ENCODE results near the gene NEK8. TPM values are rescaled to one million over a fixed set of nuclear protein-coding genes. Genes with fewer than 3 reads are reported as not detected.

Gene NEK8
- total and polyA plus RNA-seq, 9 of the 15 experiments (the other 6 are each of a cell fraction or from before 2014, with no cell fraction given) = 0.98 to 16.6 (median 4.6) TPM

GRCh38 chr17:28725660-28726225 lies 2.8 kb upstream of the NEK8 start (continued):
- no peak for TF ChIP-seq CEBPZ (IDR thresholded peaks at IDR 0.05; ENCODE audit: borderline replicate concordance, low read depth, low read length)
- no peak for TF ChIP-seq ZBTB26 (CRISPR knock-in tag; IDR thresholded peaks at IDR 0.05)
- TF ChIP-seq SOX6 (IDR thresholded peaks at IDR 0.05) = peak; percentile 32; the same call in 1 of the 2 replicates
- TF ChIP-seq ZNF431 (CRISPR knock-in tag; IDR thresholded peaks at IDR 0.05) = no peak
- 0 out of 2 replicates have a peak, but pooled peaks have one; percentile 61 for TF ChIP-seq E2F5 (CRISPR knock-in tag; IDR thresholded peaks at IDR 0.05)
- TF ChIP-seq NR4A1 (CRISPR knock-in tag; IDR thresholded peaks at IDR 0.05) = no peak; the same call in 1 of the 2 replicates
- TF ChIP-seq NR4A1 (tag; IDR thresholded peaks at IDR 0.05) = peak; percentile 80
- TF ChIP-seq SRSF3 (IDR thresholded peaks at IDR 0.05; ENCODE audit: insufficient read depth, low read length) = 0 out of 2 replicates have a peak, but pooled peaks have one; percentile 29
- TF ChIP-seq ZNF197 (CRISPR knock-in tag; IDR thresholded peaks at IDR 0.05; ENCODE audit: low read depth) = no peak
- peak; percentile 94 for TF ChIP-seq PCBP1 (IDR thresholded peaks at IDR 0.05; ENCODE audit: low read depth, low read length, poor library complexity, severe bottlenecking)
- TF ChIP-seq NCOA4 (IDR thresholded peaks at IDR 0.05; ENCODE audit: partially characterized antibody) = no peak
- peak; percentile 75 for TF ChIP-seq REST (IDR thresholded peaks at IDR 0.05; ENCODE audit: borderline replicate concordance)
- TF ChIP-seq REST (CRISPR knock-in tag; IDR thresholded peaks at IDR 0.05; ENCODE audit: low read depth) = no peak; the same call in 1 of the 2 replicates

Measured in K562 (cell line).